Esophagus muscularis mucosa (tissue), 4 donors: ENCODE results near the gene CDC5L.

Experiments used
- EP300 ChIP-seq: sonication (generic); formaldehyde crosslinking; IDR thresholded peaks from one replicate; pipeline ENCODE4 v1.6.1; 2017; ENCODE audit warnings: antibody characterized with exemption
- POLR2A ChIP-seq: fragments of 450-650 bp; IDR thresholded peaks from one replicate; pipeline ENCODE4 v1.6.1; 2017; ENCODE audit warnings: antibody characterized with exemption, moderate library complexity, mild to moderate bottlenecking, low read depth
- POLR2AphosphoS5 ChIP-seq, 2 donors: sonication (generic); formaldehyde crosslinking; IDR thresholded peaks; one replicate each; pipeline ENCODE4 v1.6.1; 2017; ENCODE audit warnings: antibody characterized with exemption in 2 of 2
- TF ChIP-seq, protein P1 (sequence below), 3 experiments: fragments of 200-600 bp in 2 of 3; fragments of 450-650 bp in 1 of 3; sonication (generic) in 2 of 3; IDR thresholded peaks; one replicate each; pipeline ENCODE4 v1.5.1; 2017 to 2019; ENCODE audit warnings: antibody characterized with exemption in 3 of 3, mild to moderate bottlenecking in 2 of 3, moderate library complexity in 1 of 3

DNA sequence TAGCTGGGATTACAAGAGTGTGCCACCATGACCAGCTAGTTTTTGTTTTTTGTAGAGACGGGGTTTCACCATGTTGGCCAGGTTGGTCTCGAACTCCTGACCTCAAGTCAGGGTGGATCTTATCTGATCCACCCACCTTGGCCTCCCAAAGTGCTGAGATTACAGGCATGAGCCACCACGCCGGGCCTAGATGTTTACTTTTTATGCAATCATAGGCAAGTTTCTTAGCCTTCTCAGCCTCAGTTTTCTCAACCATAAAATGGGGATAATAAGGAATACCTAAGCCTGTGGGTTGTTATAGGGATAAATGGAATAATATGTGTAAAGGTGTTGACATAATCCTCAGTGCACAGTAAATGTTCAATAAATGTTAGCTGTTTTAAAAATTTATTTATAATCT lies 35.2 kb upstream of the CDC5L start:
- no peak for TF ChIP-seq EP300
- TF ChIP-seq, protein P1, sequence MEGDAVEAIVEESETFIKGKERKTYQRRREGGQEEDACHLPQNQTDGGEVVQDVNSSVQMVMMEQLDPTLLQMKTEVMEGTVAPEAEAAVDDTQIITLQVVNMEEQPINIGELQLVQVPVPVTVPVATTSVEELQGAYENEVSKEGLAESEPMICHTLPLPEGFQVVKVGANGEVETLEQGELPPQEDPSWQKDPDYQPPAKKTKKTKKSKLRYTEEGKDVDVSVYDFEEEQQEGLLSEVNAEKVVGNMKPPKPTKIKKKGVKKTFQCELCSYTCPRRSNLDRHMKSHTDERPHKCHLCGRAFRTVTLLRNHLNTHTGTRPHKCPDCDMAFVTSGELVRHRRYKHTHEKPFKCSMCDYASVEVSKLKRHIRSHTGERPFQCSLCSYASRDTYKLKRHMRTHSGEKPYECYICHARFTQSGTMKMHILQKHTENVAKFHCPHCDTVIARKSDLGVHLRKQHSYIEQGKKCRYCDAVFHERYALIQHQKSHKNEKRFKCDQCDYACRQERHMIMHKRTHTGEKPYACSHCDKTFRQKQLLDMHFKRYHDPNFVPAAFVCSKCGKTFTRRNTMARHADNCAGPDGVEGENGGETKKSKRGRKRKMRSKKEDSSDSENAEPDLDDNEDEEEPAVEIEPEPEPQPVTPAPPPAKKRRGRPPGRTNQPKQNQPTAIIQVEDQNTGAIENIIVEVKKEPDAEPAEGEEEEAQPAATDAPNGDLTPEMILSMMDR (IDR thresholded peaks at IDR 0.05): no peak
- no peak for TF ChIP-seq POLR2AphosphoS5 (IDR thresholded peaks at IDR 0.05)
- no peak for TF ChIP-seq POLR2A
